ENCODE data around the gene CLTB.

Gene CLTB

DNA sequence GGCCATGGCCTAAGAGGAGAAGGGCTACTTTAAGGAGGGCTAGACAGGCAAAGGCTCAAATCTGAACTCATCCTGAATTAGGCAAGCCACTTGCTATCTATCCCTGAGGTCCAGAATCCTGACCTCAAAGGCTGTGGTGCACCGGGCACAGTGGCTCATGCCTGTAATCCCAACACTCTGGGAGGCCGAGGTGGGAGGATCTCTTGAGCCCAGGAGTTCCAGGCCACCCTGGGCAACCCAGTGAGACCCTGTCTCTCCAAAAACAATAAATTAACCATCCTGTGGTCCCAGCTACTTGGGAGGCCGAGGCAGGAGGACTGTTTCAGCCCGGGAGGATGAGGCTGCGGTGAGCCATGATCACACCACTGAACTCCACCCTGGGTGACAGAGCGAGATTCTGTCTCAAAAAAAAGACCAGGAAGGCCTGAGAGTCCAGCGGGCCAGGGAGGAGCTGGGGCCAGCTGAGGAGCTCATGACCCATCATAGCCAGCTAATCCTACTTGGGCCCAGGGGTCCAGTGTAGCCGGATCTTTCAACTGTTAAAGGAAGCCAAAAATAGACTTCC lies 31.9 kb downstream of the CLTB start:
- peaks cover 87% of the 10 kb centered on the region for H3K36me3 Mint-ChIP-seq (ENCODE audit: low read depth)
- H3K27ac Mint-ChIP-seq, result peak overlapping the region; percentile 49
- H3K4me3 Mint-ChIP-seq, result no peak overlapping the region
- no peaks in the 10 kb centered on the region for H3K9me3 Mint-ChIP-seq
- no peaks in the 10 kb centered on the region for H3K27me3 Mint-ChIP-seq
- H3K4me1 Mint-ChIP-seq (ENCODE audit: low read depth), result peaks cover 23% of the 10 kb centered on the region

DNA sequence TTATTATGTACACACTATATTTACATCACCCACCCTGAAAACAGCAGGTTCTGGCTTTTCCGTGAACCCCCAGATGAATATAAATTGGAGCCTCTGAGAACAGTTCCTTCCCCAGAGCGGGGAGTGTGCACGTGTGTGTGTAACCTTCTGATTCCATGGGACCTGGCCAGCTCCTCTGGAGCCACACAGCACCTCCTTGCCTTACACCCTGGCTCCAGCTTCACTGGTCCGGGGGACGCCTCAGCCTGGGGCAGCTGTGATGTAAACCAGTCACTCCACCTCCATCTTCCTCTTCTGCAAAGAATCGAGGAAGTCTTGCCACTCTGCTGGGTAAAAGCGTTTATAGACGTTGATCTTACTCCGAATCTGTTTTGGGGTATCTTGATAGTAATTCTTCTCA lies 32.4 kb downstream of the CLTB start:
- H3K4me3 Mint-ChIP-seq, result no peak overlapping the region
- peaks cover 23% of the 10 kb centered on the region for H3K4me1 Mint-ChIP-seq (ENCODE audit: low read depth)
- H3K27ac Mint-ChIP-seq, result no peak overlapping the region
- H3K27me3 Mint-ChIP-seq, result no peaks in the 10 kb centered on the region
- peaks cover 86% of the 10 kb centered on the region for H3K36me3 Mint-ChIP-seq (ENCODE audit: low read depth)
- no peaks in the 10 kb centered on the region for H3K9me3 Mint-ChIP-seq

DNA sequence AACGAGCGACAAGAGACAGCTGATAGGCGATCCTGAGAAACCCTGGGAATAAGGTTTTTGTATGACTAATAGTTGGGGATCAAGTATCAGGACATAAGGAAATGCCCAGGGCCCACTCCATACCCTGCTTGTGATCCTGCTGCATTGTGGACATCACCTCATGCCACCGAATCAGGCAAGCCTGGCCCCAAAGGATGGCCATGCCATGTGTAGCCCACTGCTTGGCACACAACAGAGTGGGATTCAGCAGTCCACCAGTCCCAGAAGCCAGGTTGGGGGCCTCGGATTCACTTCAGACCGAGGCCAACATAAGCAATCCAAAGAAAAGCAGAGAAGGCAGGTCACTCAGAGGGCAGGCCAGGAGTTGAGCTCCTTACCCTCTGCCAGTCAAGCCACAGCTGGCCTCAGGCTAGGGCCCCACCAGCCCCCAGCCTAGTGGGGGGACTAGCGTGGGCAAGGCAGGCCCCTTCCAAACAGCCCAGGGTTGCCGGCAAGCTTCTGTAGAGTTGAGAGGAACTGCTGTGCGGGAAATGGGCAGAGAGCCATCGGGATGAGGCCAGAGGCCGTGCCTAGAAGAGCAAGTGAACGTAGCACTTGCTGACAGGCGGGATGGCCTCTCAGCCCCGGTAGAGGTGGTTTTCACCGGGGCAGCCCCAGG lies 33.0 kb downstream of the CLTB start:
- Mint-ChIP-seq H3K4me3 (no peak overlapping the region), H3K36me3 (ENCODE audit: low read depth) (peaks cover 86% of the 10 kb centered on the region), H3K27ac (no peak overlapping the region), H3K27me3 (no peaks in the 10 kb centered on the region), H3K4me1 (ENCODE audit: low read depth) (peaks cover 23% of the 10 kb centered on the region), H3K9me3 (no peaks in the 10 kb centered on the region)

DNA sequence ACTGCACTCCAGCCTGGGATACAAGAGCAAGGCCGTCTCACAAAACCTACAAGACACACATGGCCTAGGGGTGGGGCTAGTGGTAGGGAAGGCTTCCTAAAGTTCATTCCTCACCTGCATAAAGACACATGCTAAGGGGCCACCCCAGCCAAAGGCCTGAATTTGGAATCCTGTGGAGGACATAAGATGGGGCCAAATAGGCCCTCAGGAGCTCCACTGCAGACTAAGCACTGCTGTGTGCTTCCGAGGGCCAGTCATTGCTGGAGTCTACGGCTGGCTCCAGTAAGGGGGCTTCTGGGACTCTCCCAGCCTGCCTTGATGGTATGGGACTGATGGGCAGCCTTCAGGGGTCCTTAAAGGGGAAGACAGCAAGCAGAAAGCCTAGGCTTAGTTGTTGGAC lies 33.6 kb downstream of the CLTB start:
- H3K4me3 Mint-ChIP-seq, result no peak overlapping the region

DNA sequence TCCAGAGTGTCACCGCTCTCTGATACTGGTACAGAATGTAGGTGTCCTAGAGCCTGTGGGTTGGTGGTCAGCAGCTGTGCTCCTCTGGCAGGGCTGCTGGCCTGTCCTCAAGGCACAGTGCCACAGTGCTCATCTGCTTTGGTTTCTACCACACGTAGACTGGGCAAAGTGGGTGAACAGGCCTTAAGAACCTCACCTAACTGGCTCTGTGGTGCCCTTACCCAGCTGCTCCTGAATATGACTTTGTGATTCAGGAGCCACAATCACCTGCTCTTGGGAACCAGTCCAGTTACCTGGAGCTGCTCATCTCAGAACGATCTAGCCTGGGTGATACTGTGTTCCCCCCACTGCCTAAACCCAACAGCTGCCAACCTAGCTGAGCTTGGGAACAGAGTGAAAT lies 34.4 kb downstream of the CLTB start:
- Mint-ChIP-seq H3K4me1 (ENCODE audit: low read depth) (peaks cover 15% of the 10 kb centered on the region), H3K9me3 (no peaks in the 10 kb centered on the region), H3K27ac (no peak overlapping the region), H3K36me3 (ENCODE audit: low read depth) (peaks cover 82% of the 10 kb centered on the region), H3K4me3 (no peak overlapping the region), H3K27me3 (no peaks in the 10 kb centered on the region)

More for the DNA sequence above, 33.6 kb downstream of the CLTB start:
- Mint-ChIP-seq H3K9me3 (no peaks in the 10 kb centered on the region), H3K36me3 (ENCODE audit: low read depth) (peaks cover 88% of the 10 kb centered on the region), H3K4me1 (ENCODE audit: low read depth) (peaks cover 19% of the 10 kb centered on the region), H3K27ac (no peak overlapping the region), H3K27me3 (no peaks in the 10 kb centered on the region)

DNA sequence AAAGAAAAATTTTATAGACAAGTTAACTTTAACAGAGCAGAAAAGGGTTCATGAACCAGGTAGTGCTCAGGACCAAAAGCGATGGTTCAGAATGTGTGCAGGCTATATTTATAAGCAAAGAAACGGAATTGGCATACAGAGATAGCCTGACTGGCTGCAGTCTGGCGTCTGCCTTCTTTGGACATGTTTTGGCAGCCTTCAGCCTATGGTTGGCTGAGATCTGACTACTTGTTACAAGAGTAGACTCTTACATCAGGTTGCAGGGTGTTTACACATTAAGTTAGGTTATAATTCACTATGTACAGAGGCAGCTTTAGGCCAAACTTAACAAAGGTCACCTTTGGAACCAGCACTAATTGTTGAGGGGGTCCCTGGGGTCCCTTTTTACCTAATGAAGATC lies 34.9 kb downstream of the CLTB start:
- H3K9me3 Mint-ChIP-seq, result no peaks in the 10 kb centered on the region
- H3K27ac Mint-ChIP-seq, result no peak overlapping the region
- H3K36me3 Mint-ChIP-seq (ENCODE audit: low read depth), result peaks cover 81% of the 10 kb centered on the region
- H3K4me1 Mint-ChIP-seq (ENCODE audit: low read depth), result peaks cover 9% of the 10 kb centered on the region
- H3K4me3 Mint-ChIP-seq, result no peak overlapping the region
- no peaks in the 10 kb centered on the region for H3K27me3 Mint-ChIP-seq

DNA sequence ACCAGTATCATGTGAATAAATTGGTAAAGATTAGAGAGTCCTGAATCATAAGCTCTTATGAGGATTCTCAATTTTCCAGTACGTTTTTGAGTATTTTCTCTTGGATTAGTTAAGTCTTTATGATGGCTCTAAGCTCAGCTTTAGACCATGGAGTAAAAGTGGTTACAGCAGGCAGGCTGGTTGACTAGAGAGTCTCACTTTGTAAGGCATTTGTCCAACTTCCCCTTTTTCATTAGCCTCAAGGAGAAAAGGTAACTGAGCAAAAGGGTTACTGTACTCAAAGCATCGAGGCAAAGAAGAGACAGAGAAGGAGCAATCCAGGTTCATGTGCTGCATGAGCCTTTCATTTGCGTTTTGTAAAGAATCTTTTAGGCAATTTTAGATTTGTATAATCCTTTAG lies 36.5 kb downstream of the CLTB start:
- Mint-ChIP-seq H3K27me3 (no peaks in the 10 kb centered on the region), H3K27ac (no peak overlapping the region), H3K4me3 (no peak overlapping the region), H3K36me3 (ENCODE audit: low read depth) (peaks cover 73% of the 10 kb centered on the region), H3K9me3 (no peaks in the 10 kb centered on the region), H3K4me1 (ENCODE audit: low read depth) (no peaks in the 10 kb centered on the region)

DNA sequence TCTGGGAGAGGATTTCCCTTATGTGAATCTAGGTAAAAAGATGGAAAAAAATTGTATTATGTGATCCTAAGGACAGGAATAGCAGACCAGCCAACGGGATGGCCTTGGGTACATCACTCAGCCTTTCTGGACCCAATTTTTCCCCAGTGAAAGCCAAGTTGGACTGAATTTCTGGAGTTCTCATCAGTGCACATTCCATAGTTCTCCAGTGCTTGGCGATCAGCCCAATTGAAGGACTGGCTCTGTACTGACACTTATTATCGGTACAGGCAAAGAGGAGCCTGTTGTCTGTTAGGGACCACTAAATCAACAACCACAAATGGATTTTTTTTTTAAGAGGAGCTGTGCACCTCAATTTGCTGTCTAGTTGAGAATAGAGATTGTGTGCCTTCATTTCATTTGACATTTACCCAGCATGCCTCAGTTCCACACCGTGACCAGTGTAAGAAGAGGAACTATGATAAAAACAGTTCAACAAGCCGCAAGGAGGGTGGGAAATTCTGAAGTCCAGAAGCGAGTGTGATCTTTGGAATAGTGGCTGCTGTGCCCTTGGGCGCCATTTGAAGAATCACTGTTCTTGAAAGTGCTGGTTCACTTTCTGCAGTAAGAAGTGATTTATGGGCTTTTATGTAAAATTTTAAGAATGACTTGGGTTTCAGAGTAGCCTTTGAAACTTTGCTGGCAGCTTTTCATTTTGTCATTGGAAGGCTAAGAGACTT lies 43.1 kb downstream of the CLTB start:
- H3K4me3 Mint-ChIP-seq, result no peak overlapping the region
- H3K27me3 Mint-ChIP-seq, result no peaks in the 10 kb centered on the region
- peaks cover 23% of the 10 kb centered on the region for H3K36me3 Mint-ChIP-seq (ENCODE audit: low read depth)
- no peaks in the 10 kb centered on the region for H3K9me3 Mint-ChIP-seq
- no peaks in the 10 kb centered on the region for H3K4me1 Mint-ChIP-seq (ENCODE audit: low read depth)
- H3K27ac Mint-ChIP-seq, result no peak overlapping the region

DNA sequence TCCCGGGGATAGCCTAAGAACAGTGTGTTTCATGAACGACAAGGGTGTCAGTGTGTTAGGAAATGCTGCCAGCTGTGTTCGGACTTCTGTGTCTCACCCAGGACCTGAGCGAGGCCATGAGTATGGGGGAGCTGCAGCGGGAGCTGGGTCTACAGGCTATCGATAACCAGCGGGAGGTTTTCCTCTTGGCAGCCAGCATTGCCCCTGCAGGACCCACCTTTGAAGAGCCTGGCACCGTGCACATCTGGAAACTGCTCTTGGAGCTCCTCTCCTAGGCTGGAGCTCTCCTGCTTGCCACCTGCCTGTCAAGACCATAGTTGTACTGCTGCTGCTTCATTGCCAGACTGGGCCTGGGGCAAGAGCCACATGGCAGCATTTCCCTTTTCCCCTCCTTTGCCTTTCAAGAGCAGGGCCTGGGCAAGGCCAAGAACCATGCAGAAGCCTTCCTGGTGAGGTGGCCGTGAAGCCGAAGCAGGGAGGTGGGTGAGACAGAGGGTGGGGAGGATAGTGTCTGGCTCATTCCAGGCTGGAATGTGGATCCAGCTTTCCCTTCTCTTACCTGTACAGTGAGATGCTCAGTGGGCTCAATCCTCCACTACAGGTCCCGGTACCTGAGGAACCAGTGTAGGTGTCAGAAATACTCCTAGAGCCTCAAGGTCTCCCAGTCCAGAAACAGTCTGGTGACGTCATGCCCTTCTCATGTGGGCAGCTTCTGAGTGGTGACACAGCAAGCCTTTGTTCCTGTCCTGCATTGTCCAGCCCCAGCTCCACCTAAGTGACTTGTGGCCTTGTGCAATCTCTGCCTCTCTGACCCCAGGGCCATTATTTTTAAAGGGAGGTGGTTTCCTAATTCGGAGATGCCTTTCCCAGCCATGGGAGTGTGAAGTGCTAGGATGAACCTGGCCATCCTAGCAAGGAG lies 44.5 kb downstream of the CLTB start:
- no peak overlapping the region for H3K4me3 Mint-ChIP-seq
- no peaks in the 10 kb centered on the region for H3K9me3 Mint-ChIP-seq
- no peak overlapping the region for H3K27ac Mint-ChIP-seq
- no peaks in the 10 kb centered on the region for H3K27me3 Mint-ChIP-seq
- peaks cover 9% of the 10 kb centered on the region for H3K4me1 Mint-ChIP-seq (ENCODE audit: low read depth)
- peaks cover 29% of the 10 kb centered on the region for H3K36me3 Mint-ChIP-seq (ENCODE audit: low read depth)

DNA sequence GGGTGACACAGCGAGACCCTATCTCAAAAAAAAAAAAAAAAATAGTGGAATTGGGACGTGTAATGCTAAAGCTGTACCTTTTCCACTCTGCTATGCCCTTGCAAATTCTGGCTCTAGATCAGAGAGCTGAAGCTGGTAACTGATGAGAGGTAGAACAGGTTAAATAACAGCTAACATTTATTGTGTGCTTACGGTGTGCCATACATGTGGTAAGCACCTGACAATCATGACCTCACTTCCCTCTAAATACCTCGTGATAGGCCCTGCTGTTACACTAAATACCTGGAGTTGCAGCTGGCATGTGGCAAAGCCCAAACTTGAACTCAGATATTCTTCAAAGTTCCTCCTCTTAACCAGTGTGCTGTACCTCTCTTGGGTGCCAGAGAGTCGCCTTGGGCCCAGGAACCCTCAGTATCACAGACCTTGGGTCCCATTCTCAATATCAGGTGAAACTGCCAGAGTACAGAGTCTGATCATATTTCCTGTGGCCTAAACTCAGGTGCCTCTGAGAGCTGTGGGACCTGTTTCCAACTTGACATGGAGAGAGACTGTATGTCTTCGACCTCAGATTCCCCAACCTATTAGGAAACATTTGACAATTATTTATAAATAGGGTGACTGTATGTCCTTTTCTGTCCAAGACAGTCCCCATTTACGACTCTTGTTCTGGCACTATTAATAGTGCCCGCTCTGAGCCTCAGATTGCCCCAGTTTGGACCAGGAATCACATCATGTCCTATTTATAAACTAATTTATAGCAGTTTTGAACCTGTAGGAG lies 46.2 kb downstream of the CLTB start:
- Mint-ChIP-seq H3K36me3 (ENCODE audit: low read depth) (peaks cover 21% of the 10 kb centered on the region), H3K27ac (no peak overlapping the region), H3K4me1 (ENCODE audit: low read depth) (peaks cover 14% of the 10 kb centered on the region), H3K4me3 (no peak overlapping the region), H3K9me3 (no peaks in the 10 kb centered on the region), H3K27me3 (no peaks in the 10 kb centered on the region)

DNA sequence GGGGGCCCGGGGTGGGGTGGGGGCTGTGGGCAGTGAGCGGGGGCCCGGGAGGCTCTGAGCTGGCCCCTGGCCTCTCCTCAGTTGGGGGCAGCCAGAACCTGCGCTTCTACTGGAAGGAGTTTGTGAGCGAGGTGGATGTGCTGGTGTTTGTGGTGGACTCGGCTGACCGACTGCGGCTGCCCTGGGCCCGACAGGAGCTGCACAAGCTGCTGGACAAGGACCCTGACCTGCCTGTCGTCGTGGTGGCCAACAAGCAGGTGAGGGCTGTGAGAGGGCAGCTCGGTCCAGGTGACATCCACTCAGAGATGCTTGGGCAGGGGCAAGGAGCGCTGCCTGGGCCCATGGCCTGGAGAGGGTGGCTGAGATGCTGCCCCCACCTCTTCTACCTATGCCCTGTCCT lies 47.6 kb downstream of the CLTB start:
- Mint-ChIP-seq H3K27me3 (no peaks in the 10 kb centered on the region), H3K9me3 (no peaks in the 10 kb centered on the region), H3K4me1 (ENCODE audit: low read depth) (peaks cover 14% of the 10 kb centered on the region), H3K27ac (no peak overlapping the region), H3K4me3 (no peak overlapping the region), H3K36me3 (ENCODE audit: low read depth) (peaks cover 21% of the 10 kb centered on the region)

DNA sequence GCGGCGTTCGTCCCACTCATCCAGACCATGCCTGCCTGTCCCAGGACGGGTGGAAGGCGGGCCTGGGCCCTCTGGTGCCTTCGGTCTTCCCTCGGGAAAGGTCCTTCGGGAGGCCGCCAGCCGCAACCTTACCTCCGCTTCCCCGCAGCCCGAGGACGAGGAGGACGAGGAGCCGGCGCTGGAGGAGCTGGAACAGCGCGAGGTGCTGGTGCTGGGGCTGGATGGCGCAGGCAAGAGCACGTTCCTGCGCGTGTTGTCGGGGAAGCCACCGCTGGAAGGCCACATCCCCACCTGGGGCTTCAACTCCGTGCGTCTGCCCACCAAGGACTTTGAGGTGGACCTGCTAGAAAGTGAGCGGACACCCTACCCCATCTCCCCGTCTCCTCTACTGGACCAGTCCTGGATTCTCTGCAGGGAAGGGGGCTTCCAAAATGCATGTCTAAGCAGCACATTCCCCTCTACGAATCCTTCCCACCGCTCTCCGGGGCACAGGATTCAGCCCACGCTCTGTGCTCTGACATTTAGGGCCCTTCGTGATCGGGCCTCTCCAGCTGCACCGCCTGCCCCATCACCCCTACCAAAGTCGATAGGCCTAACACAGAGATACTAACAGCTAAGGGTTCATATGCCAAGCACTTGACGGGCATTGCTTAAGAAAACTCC lies 50.0 kb downstream of the CLTB start:
- H3K4me3 Mint-ChIP-seq, result peak overlapping the region; percentile 69
- peak overlapping the region; percentile 63 for H3K27ac Mint-ChIP-seq
- H3K36me3 Mint-ChIP-seq (ENCODE audit: low read depth), result peaks cover 21% of the 10 kb centered on the region
- H3K27me3 Mint-ChIP-seq, result no peaks in the 10 kb centered on the region
- no peaks in the 10 kb centered on the region for H3K9me3 Mint-ChIP-seq
- H3K4me1 Mint-ChIP-seq (ENCODE audit: low read depth), result peaks cover 26% of the 10 kb centered on the region

DNA sequence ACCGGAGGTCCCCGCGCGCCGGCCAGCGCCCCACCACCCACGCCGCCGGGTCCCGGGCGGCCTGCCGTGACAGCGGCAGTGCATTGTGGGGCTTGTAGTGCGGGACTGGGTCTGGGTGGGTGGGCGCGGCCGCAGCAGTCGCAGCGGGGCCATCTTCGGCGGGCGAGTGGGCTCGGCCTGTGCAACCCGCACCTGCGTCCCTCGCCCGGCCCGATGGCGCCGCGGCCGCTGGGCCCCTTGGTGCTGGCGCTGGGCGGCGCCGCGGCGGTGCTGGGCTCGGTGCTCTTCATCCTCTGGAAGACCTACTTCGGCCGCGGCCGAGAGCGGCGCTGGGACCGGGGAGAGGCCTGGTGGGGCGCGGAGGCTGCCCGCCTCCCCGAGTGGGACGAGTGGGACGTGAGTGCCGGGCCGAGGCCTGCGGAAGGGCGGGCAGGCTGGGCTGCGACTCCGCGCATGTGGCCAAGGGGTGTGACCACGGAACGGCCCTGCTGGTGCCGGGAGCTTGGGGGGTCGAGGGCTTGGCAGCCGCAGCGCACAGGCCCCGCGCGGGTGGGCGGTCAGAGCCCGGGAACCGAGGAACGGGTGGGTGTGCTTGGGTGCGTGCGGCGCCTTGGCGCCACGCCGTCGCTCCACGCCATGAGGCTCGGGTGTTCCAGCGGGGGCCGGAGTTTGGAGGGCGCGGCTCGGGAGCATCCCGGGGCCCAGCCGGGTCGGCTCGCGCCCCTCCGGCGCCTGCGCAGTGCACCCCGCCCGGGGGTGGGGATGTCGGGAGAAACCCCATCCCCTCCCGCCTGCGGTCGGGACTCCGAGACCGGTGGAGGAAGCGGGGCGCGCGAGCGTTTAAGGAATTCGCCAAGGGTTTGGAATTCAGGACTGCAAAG lies 50.7 kb downstream of the CLTB start, which contains the start of gene ARL10:
Gene ARL10 (plus strand): TSS at position 137 of the 881 bp plus-strand sequence. CDS start 77 bp downstream, at position 214.
- peaks cover 21% of the 10 kb centered on the region for H3K36me3 Mint-ChIP-seq (ENCODE audit: low read depth)

More for the DNA sequence above, 50.7 kb downstream of the CLTB start, which contains the start of gene ARL10:
- peak within 1 kb of the TSS; percentile 85 for H3K27ac Mint-ChIP-seq
- H3K4me1 Mint-ChIP-seq (ENCODE audit: low read depth), result peaks cover 26% of the 10 kb centered on the region
- peak within 1 kb of the TSS; percentile 78 for H3K4me3 Mint-ChIP-seq
- no peaks in the 10 kb centered on the region for H3K27me3 Mint-ChIP-seq
- no peaks in the 10 kb centered on the region for H3K9me3 Mint-ChIP-seq

Measured in stimulated activated naive CD8-positive, alpha-beta T cell treated with anti-CD3 and anti-CD28 coated beads, Interleukin-15, Interleukin-2, amounts not matched to agents 100 ng/mL and 50 ng/mL, for 24 hours (primary cell).